Osteocyte (in vitro differentiated cells): Measurements from ENCODE around the gene JMJD7. TPM values are rescaled to one million over a fixed set of nuclear protein-coding genes. Genes with fewer than 3 reads are reported as not detected.

ENCODE experiments used
- DNase-seq: peaks from one replicate; pipeline ENCODE4 v3.0.0; 2021; ENCODE audit warnings: mixed read lengths; ENCODE audit not compliant: unreplicated experiment; ENCODE audit errors: extremely low spot score
- H3K27ac Mint-ChIP-seq: one replicate; pipeline ENCODE4 v1.8.0; 2021; ENCODE audit warnings: mild to moderate bottlenecking, mixed read lengths; ENCODE audit not compliant: unreplicated experiment
- H3K27me3 Mint-ChIP-seq: one replicate; pipeline ENCODE4 v1.8.0; 2021; ENCODE audit warnings: mixed read lengths; ENCODE audit not compliant: unreplicated experiment
- H3K36me3 Mint-ChIP-seq: one replicate; pipeline ENCODE4 v1.8.0; 2021; ENCODE audit warnings: mixed read lengths; ENCODE audit not compliant: unreplicated experiment
- H3K4me1 Mint-ChIP-seq: one replicate; pipeline ENCODE4 v1.8.0; 2021; ENCODE audit warnings: mixed read lengths; ENCODE audit not compliant: unreplicated experiment
- H3K4me3 Mint-ChIP-seq: one replicate; pipeline ENCODE4 v1.8.0; 2021; ENCODE audit warnings: mild to moderate bottlenecking, moderate library complexity, mixed read lengths; ENCODE audit not compliant: unreplicated experiment
- H3K9me3 Mint-ChIP-seq: one replicate; pipeline ENCODE4 v1.8.0; 2021; ENCODE audit warnings: mixed read lengths; ENCODE audit not compliant: unreplicated experiment
- total RNA-seq: library from RNA; stranded (reverse); gene quantifications from 2 replicates; pipeline ENCODE4 v1.2.1, GENCODE V29; 2021
- TF ChIP-seq, protein P1 (sequence below): fragments of 200-600 bp; sonication (generic); IDR thresholded peaks from 2 replicates; pipeline ENCODE4 v1.5.0; 2021; ENCODE audit warnings: antibody characterized with exemption, mild to moderate bottlenecking, moderate library complexity

Gene JMJD7
- total RNA-seq, 1 donor from 2014 or later = 14.0 TPM

DNA sequence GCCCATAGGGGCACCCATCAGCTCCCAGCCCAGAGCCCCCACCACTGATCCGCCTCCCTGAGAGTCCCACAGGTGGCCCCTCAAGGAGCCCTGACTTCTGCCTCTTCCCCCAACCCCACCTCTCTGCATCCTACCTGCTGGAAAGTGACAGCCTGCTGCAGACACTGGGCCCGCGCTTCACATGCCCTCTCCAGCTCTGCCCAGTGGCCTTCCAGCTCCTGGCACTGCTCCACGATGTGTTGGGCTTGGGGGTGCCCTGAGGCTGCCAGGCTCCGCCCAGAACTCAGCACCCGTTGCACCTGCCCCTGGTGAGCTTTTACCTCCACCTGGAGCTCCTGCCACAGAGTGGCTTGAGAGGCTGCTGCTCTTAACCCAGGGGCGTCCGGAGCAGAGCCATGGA lies 45.8 kb downstream of the JMJD7 start:
- H3K4me3 Mint-ChIP-seq = no peak overlapping the region
- DNase-seq = no peak
- TF ChIP-seq, protein P1, sequence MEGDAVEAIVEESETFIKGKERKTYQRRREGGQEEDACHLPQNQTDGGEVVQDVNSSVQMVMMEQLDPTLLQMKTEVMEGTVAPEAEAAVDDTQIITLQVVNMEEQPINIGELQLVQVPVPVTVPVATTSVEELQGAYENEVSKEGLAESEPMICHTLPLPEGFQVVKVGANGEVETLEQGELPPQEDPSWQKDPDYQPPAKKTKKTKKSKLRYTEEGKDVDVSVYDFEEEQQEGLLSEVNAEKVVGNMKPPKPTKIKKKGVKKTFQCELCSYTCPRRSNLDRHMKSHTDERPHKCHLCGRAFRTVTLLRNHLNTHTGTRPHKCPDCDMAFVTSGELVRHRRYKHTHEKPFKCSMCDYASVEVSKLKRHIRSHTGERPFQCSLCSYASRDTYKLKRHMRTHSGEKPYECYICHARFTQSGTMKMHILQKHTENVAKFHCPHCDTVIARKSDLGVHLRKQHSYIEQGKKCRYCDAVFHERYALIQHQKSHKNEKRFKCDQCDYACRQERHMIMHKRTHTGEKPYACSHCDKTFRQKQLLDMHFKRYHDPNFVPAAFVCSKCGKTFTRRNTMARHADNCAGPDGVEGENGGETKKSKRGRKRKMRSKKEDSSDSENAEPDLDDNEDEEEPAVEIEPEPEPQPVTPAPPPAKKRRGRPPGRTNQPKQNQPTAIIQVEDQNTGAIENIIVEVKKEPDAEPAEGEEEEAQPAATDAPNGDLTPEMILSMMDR = no peak
- H3K36me3 Mint-ChIP-seq = peaks cover 4% of the 10 kb centered on the region
- H3K9me3 Mint-ChIP-seq = no peaks in the 10 kb centered on the region
- H3K27me3 Mint-ChIP-seq = no peaks in the 10 kb centered on the region
- no peak overlapping the region for H3K27ac Mint-ChIP-seq
- no peaks in the 10 kb centered on the region for H3K4me1 Mint-ChIP-seq

- no peaks in the 10 kb centered on the region for H3K27me3 Mint-ChIP-seq
Measured at GRCh38 chr15:41874736-41875135, 46.8 kb downstream of the JMJD7 start.

DNA sequence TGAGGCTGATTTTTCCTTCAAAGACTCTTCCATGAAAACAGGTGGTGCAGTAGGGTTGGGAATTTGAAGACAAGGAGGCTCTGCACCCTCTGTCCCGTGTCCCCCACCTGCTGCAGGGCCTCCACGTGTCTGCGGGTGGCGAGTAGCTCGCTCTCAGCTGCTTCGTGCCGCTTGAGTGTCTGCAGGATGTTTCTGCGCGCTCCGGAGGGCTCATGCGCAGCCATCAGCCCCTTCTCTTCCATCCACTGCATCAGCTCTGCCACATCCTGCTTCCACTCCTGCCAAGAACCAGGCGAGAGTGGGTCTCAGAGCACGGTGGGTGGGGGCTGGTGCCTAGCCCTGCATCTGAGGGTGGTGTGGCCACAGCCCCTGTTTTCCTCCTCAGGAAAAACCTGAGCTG lies 48.1 kb downstream of the JMJD7 start:
- TF ChIP-seq, protein P1 = no peak
- DNase-seq = no peak
- H3K27me3 Mint-ChIP-seq = no peaks in the 10 kb centered on the region
- H3K9me3 Mint-ChIP-seq = no peaks in the 10 kb centered on the region
- H3K36me3 Mint-ChIP-seq = peaks cover 4% of the 10 kb centered on the region
- H3K4me3 Mint-ChIP-seq = no peak overlapping the region
- H3K27ac Mint-ChIP-seq = no peak overlapping the region
- no peaks in the 10 kb centered on the region for H3K4me1 Mint-ChIP-seq

More at GRCh38 chr15:41874736-41875135, 46.8 kb downstream of the JMJD7 start:
- Mint-ChIP-seq H3K27ac (no peak overlapping the region), H3K36me3 (peaks cover 4% of the 10 kb centered on the region), H3K4me1 (no peaks in the 10 kb centered on the region), H3K9me3 (no peaks in the 10 kb centered on the region), H3K4me3 (no peak overlapping the region)
- no peak for DNase-seq
- TF ChIP-seq, protein P1 = no peak

DNA sequence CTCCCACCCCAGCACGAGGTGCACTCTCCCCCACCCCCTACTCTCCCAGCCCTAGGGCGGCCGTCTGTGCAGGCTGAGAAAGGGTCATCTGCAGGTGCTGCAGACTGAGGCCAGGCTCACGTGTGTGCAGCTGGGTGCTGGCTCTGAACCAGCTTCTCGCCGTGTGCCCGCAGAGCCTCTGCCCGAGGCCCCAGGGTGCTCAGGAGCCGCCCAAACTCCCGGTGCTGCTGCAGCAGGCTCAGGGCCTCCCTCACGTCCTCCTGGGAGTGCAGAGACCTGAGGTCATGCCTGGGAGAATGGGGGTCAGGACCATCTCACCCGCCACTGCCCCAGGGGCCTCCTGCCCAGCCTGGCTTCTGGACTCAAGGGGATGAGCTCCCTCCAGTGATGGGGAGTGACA lies 48.8 kb downstream of the JMJD7 start:
- Mint-ChIP-seq H3K27ac (no peak overlapping the region), H3K27me3 (no peaks in the 10 kb centered on the region), H3K4me3 (no peak overlapping the region), H3K36me3 (peaks cover 4% of the 10 kb centered on the region), H3K9me3 (no peaks in the 10 kb centered on the region), H3K4me1 (no peaks in the 10 kb centered on the region)
- DNase-seq = no peak
- TF ChIP-seq, protein P1 = no peak

DNA sequence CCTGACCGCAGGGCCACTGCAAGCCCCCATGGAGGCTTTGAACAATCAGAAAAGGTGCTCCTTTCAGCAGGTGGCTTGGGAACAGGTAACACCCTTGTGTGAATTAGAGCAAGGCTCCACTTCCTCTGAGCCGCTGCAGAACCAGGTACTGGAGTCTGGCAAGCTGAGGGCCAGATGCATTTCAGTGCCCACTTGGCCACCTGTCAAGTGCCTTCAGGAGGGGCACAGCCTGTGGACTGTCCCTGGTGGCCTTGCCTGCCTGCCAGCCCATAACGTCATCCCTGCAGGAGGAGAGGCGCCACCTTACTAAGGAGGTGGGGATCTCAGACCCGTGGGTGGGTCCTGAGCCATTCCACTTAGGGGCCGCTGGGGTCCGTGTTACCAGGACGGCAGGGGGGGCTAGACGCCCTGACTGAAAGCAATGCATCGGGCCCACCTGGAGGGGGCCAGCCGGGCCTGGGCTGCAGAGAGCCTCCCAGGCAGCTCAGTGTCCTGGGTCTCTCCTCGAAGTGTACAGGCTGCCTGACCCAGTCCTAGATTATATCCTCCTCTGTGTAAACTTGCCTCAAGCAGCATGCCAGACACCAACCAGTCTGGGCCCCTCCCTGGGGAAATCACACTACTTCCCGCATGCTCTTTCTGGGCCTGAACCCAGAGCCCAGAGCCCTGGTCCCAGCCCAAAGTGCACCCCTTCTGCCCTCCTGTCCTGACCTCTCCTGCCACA lies 49.9 kb downstream of the JMJD7 start:
- DNase-seq = no peak
- TF ChIP-seq, protein P1 = no peak
- no peak overlapping the region for H3K4me3 Mint-ChIP-seq
- H3K36me3 Mint-ChIP-seq = peaks cover 4% of the 10 kb centered on the region
- no peak overlapping the region for H3K27ac Mint-ChIP-seq
- no peaks in the 10 kb centered on the region for H3K27me3 Mint-ChIP-seq
- H3K9me3 Mint-ChIP-seq = no peaks in the 10 kb centered on the region
- no peaks in the 10 kb centered on the region for H3K4me1 Mint-ChIP-seq
